ENCODE data around the gene MSI2. TPM values are rescaled to one million over a fixed set of nuclear protein-coding genes. Genes with fewer than 3 reads are reported as not detected.

The MSI2 gene
- total RNA-seq, 4 donors from 2014 or later = 19.7 to 35.8 (median 22.4) TPM

GRCh38 chr17:57720386-57721035 lies 464.2 kb downstream of the MSI2 start:
- H3K4me1 ChIP-seq = no peaks in the 10 kb centered on the region
- DNase-seq (ENCODE audit: low spot score in 2 of 2) = peak in 1 of 2 donors; percentile 31
- peaks cover 8% of the 10 kb centered on the region for H3K27me3 ChIP-seq
- TF ChIP-seq EP300 (IDR thresholded peaks at IDR 0.05) = no peak
- no peak for TF ChIP-seq CTCF (IDR thresholded peaks at IDR 0.05)
- TF ChIP-seq POLR2A (IDR thresholded peaks at IDR 0.05) = no peak
- TF ChIP-seq POLR2AphosphoS5 (IDR thresholded peaks at IDR 0.05) = no peak
- no peak overlapping the region for H3K27ac ChIP-seq
- WGBS = 72% methylated on average over 2 of the region's 2 CpGs
- H3K36me3 ChIP-seq = no peaks in the 10 kb centered on the region
- H3K9me3 ChIP-seq = no peaks in the 10 kb centered on the region
- H3K4me3 ChIP-seq = no peak overlapping the region

- 94% methylated on average over 3 of the region's 3 CpGs for WGBS
- peaks cover 2% of the 10 kb centered on the region for H3K27me3 ChIP-seq
- H3K9me3 ChIP-seq = no peaks in the 10 kb centered on the region
- no peak overlapping the region for H3K4me3 ChIP-seq
- peak in 1 of 2 donors; percentile 3 for DNase-seq (ENCODE audit: low spot score in 2 of 2)
- TF ChIP-seq POLR2A (IDR thresholded peaks at IDR 0.05) (no peak), EP300 (IDR thresholded peaks at IDR 0.05) (no peak)
- no peak overlapping the region for H3K27ac ChIP-seq
- no peaks in the 10 kb centered on the region for H3K36me3 ChIP-seq
- no peaks in the 10 kb centered on the region for H3K4me1 ChIP-seq
Measured at GRCh38 chr17:57721967-57722703, 465.8 kb downstream of the MSI2 start.

- Histone ChIP-seq H3K4me3 (no peak overlapping the region), H3K27ac (no peak overlapping the region), H3K9me3 (no peaks in the 10 kb centered on the region), H3K36me3 (no peaks in the 10 kb centered on the region), H3K27me3 (peaks cover under 1% of the 10 kb centered on the region), H3K4me1 (no peaks in the 10 kb centered on the region)
- WGBS = 78% methylated on average over 7 of the region's 7 CpGs
- no peak for DNase-seq (ENCODE audit: low spot score in 2 of 2)
- no peak for TF ChIP-seq POLR2AphosphoS5 (IDR thresholded peaks at IDR 0.05)
- no peak for TF ChIP-seq EP300 (IDR thresholded peaks at IDR 0.05)
- no peak for TF ChIP-seq CTCF (IDR thresholded peaks at IDR 0.05)
- TF ChIP-seq POLR2A (IDR thresholded peaks at IDR 0.05) = no peak
Measured at GRCh38 chr17:57722704-57723043, 466.4 kb downstream of the MSI2 start.

- DNase-seq (ENCODE audit: low spot score in 2 of 2) = no peak
- Histone ChIP-seq H3K9me3 (no peaks in the 10 kb centered on the region), H3K27me3 (no peaks in the 10 kb centered on the region), H3K4me3 (no peak overlapping the region), H3K27ac (no peak overlapping the region), H3K36me3 (no peaks in the 10 kb centered on the region), H3K4me1 (no peaks in the 10 kb centered on the region)
- WGBS = 84% methylated on average over 5 of the region's 13 CpGs
- TF ChIP-seq EP300 (IDR thresholded peaks at IDR 0.05) (no peak), POLR2AphosphoS5 (IDR thresholded peaks at IDR 0.05) (no peak), POLR2A (IDR thresholded peaks at IDR 0.05) (no peak), CTCF (IDR thresholded peaks at IDR 0.05) (no peak)
Measured at GRCh38 chr17:57723427-57724025, 467.2 kb downstream of the MSI2 start.

- Histone ChIP-seq H3K9me3 (no peaks in the 10 kb centered on the region), H3K27ac (no peak overlapping the region), H3K36me3 (no peaks in the 10 kb centered on the region), H3K4me3 (no peak overlapping the region), H3K27me3 (no peaks in the 10 kb centered on the region), H3K4me1 (no peaks in the 10 kb centered on the region)
- no peak for TF ChIP-seq POLR2AphosphoS5 (IDR thresholded peaks at IDR 0.05)
- no peak for TF ChIP-seq EP300 (IDR thresholded peaks at IDR 0.05)
- no peak for TF ChIP-seq CTCF (IDR thresholded peaks at IDR 0.05)
- TF ChIP-seq POLR2A (IDR thresholded peaks at IDR 0.05) = no peak
- WGBS = 73% methylated on average over 14 of the region's 14 CpGs
- DNase-seq (ENCODE audit: low spot score in 2 of 2) = no peak
Measured at GRCh38 chr17:57724026-57724728, 467.9 kb downstream of the MSI2 start.

All from suprapubic skin (tissue), 4 donors.